Neural crest cell (in vitro differentiated cells): ENCODE data around the gene SHROOM3. TPM values are rescaled to one million over a fixed set of nuclear protein-coding genes. Genes with fewer than 3 reads are reported as not detected.

Experiments used
- DNase-seq: peaks from one replicate; pipeline ENCODE4 v3.0.0; 2021; ENCODE audit warnings: low read depth, mixed read lengths, low spot score
- H3K27ac Mint-ChIP-seq: one replicate; pipeline ENCODE4 v1.8.0; 2021; ENCODE audit warnings: mild to moderate bottlenecking, mixed read lengths; ENCODE audit not compliant: unreplicated experiment
- H3K27me3 Mint-ChIP-seq: 2 replicates; pipeline ENCODE4 v1.8.0; 2021; ENCODE audit warnings: low read depth, mild to moderate bottlenecking, mixed read lengths
- H3K36me3 Mint-ChIP-seq: 2 replicates; pipeline ENCODE4 v1.8.0; 2021; ENCODE audit warnings: low read depth, mild to moderate bottlenecking, mixed read lengths
- H3K4me1 Mint-ChIP-seq: 2 replicates; pipeline ENCODE4 v1.8.0; 2021; ENCODE audit warnings: mixed read lengths
- H3K4me3 Mint-ChIP-seq: one replicate; pipeline ENCODE4 v1.8.0; 2021; ENCODE audit warnings: mild to moderate bottlenecking, mixed read lengths
- H3K9me3 Mint-ChIP-seq: 2 replicates; pipeline ENCODE4 v1.8.0; 2021; ENCODE audit warnings: mixed read lengths
- total RNA-seq: library from RNA; stranded (reverse); gene quantifications from 2 replicates; pipeline ENCODE4 v1.2.1, GENCODE V29; 2021
- TF ChIP-seq, protein P1 (sequence below): fragments of 200-600 bp; sonication (generic); conservative IDR thresholded peaks from 2 replicates; pipeline ENCODE4 v1.5.0; 2021; ENCODE audit warnings: antibody characterized with exemption, mild to moderate bottlenecking

SHROOM3 gene
- total RNA-seq, 1 donor from 2014 or later, result 40.1 TPM

DNA sequence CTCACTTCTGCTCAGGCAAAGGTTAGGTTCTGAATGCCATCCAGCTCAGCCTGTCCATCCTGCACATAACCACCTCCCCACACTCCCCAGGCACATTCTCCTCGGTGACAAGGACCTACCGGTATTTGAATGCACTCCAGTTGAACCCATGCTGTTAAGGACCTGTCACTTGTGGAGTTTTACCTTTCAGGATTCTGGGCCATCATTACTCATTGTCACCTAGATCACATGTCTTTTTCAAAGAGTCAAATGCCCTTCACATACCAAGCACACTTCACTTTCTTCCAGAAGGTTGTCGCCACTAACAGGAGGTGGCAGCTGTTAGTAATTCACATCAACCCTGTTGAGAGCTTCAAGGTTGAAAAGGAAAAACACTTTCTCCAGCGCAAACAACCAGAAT is 244.7 kb downstream of the SHROOM3 start:
- Mint-ChIP-seq H3K4me3 (no peak overlapping the region), H3K9me3 (peaks cover 2% of the 10 kb centered on the region), H3K27me3 (no peaks in the 10 kb centered on the region), H3K36me3 (peaks cover 14% of the 10 kb centered on the region), H3K27ac (no peak overlapping the region), H3K4me1 (peaks cover 30% of the 10 kb centered on the region)
- no peak for DNase-seq
- TF ChIP-seq, protein P1, sequence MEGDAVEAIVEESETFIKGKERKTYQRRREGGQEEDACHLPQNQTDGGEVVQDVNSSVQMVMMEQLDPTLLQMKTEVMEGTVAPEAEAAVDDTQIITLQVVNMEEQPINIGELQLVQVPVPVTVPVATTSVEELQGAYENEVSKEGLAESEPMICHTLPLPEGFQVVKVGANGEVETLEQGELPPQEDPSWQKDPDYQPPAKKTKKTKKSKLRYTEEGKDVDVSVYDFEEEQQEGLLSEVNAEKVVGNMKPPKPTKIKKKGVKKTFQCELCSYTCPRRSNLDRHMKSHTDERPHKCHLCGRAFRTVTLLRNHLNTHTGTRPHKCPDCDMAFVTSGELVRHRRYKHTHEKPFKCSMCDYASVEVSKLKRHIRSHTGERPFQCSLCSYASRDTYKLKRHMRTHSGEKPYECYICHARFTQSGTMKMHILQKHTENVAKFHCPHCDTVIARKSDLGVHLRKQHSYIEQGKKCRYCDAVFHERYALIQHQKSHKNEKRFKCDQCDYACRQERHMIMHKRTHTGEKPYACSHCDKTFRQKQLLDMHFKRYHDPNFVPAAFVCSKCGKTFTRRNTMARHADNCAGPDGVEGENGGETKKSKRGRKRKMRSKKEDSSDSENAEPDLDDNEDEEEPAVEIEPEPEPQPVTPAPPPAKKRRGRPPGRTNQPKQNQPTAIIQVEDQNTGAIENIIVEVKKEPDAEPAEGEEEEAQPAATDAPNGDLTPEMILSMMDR, result no peak

DNA sequence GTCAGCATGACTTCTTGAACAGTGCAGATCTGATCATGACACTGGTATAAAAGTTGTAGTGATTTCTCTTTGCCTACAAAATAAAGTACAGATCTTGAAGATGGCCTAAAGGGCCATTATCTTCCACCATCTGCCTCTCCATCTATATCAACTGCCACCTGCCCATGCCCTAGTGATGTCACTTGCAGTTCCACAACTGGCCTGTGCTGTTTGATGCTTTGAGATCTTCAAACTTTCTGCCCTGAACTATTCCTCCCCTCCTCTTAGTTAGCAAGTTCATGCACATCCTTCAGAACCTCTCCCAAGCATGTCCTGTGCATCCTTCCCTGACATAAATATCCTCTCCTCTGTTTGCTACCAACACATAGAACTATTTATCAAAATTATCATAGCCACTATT is 245.9 kb downstream of the SHROOM3 start:
- H3K9me3 Mint-ChIP-seq, result peaks cover 2% of the 10 kb centered on the region
- peaks cover 30% of the 10 kb centered on the region for H3K4me1 Mint-ChIP-seq
- no peaks in the 10 kb centered on the region for H3K27me3 Mint-ChIP-seq
- H3K4me3 Mint-ChIP-seq, result no peak overlapping the region
- H3K36me3 Mint-ChIP-seq, result peaks cover 9% of the 10 kb centered on the region
- TF ChIP-seq, protein P1, result peak; percentile 31
- DNase-seq, result no peak
- H3K27ac Mint-ChIP-seq, result no peak overlapping the region

DNA sequence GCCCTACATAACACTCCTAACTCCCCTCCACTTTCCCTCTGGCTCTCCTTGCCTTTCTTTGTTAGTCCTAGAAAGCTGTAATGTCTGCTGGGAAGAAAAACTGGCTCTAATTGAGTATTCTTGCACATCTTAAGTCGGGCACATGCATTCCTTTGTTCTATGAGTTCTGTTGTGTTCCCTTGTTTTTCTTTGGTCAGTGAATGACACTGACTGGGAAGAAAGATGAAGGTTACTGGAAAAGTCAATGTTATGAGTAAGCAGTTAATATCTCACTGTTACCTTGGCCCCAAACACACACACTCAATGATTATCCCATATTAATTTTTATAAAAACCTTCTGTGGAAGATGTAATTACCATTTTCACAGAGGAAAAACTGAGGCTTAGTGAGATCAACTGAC is 247.0 kb downstream of the SHROOM3 start:
- H3K27ac Mint-ChIP-seq, result peak overlapping the region; percentile 23
- no peaks in the 10 kb centered on the region for H3K9me3 Mint-ChIP-seq
- H3K36me3 Mint-ChIP-seq, result peaks cover 3% of the 10 kb centered on the region
- H3K4me1 Mint-ChIP-seq, result peaks cover 26% of the 10 kb centered on the region
- TF ChIP-seq, protein P1, result no peak
- H3K27me3 Mint-ChIP-seq, result no peaks in the 10 kb centered on the region
- no peak overlapping the region for H3K4me3 Mint-ChIP-seq
- DNase-seq, result no peak

DNA sequence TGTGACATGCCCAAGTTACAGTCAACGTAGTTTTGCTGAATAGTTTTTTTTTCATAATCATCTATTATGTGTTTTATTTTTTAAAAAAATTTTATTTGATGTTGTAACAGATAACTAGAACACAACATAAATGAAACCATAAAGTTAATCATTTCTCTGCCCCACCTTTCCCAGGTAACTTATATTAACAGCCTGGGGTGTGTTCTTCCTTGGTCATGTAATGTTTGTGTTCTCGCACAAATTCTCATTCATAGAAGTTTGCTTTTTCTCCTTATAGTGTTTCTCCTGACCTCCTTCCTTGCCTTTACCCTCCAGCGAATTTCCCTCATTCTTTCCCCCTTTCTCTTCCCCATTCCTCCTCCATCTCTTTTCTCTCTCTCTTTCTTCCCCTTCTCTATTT is 248.1 kb downstream of the SHROOM3 start:
- no peak for DNase-seq
- TF ChIP-seq, protein P1, result no peak
- Mint-ChIP-seq H3K9me3 (no peaks in the 10 kb centered on the region), H3K36me3 (peaks cover 3% of the 10 kb centered on the region), H3K4me3 (no peak overlapping the region), H3K27ac (no peak overlapping the region), H3K4me1 (peaks cover 31% of the 10 kb centered on the region), H3K27me3 (no peaks in the 10 kb centered on the region)

DNA sequence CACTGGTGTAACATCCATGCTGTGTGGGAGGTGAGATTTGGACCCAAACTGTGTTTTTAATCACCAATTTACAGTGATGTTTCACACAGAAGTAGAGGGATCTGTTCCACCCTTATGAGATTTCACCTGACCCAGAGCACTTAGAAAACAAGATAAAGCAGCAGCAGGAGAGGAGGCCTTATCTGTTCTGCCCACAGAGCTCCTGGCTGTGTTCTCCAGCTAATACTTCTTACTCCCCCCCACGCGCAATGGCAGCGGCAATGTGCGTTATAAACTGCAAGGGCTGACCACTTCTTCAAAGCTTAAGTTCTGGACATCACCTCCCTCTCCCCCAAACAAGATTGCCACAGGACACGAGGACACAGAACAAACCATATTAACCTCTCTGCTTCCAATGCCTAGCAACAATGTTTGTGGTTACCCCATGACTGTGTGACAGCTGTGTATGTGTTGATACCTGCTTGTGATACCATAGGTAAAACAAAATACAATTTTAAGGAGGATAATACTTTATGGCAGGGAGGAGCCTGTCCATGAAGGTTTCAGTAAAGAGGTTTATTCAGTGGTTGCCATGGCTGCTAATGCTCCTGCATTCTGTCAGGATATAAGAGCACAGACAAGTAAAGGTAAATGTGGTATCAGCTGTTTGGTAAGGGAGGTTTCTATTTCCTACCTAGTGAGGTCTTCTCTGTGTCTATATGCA is 252.9 kb downstream of the SHROOM3 start:
- H3K27ac Mint-ChIP-seq, result no peak overlapping the region
- H3K36me3 Mint-ChIP-seq, result no peaks in the 10 kb centered on the region
- H3K9me3 Mint-ChIP-seq, result no peaks in the 10 kb centered on the region
- H3K4me3 Mint-ChIP-seq, result peak overlapping the region; percentile 92
- no peak for DNase-seq
- no peaks in the 10 kb centered on the region for H3K27me3 Mint-ChIP-seq
- H3K4me1 Mint-ChIP-seq, result peaks cover 56% of the 10 kb centered on the region
- TF ChIP-seq, protein P1, result no peak
